Activated CD8-positive, alpha-beta memory T cell treated with anti-CD3 and anti-CD28 coated beads, Interleukin-2, amount 50 U/mL, for 24 hours (primary cell): ENCODE results near the gene ACAT2.
"Not testable (repeated sequence)": the region's sequence is repeated elsewhere in the genome, so short reads cannot be mapped to it uniquely, and the experiment has no call there.

Experiments
- DNase-seq: peaks from one replicate; pipeline ENCODE4 v3.0.0-alpha.2; 2020; ENCODE audit errors: extremely low read depth

Gene ACAT2

GRCh38 chr6:159761873-159762680, at the start of gene ACAT2:
TSS of gene ACAT2 (plus strand) at chr6:159762045. CDS start at chr6:159762088, 43 bp downstream.
- peak; percentile 86 for DNase-seq

GRCh38 chr6:159712389-159712788, 49.5 kb upstream of the ACAT2 start:
- not testable (repeated sequence) for DNase-seq

GRCh38 chr6:159713984-159714383, 47.9 kb upstream of the ACAT2 start:
- DNase-seq, result no peak

GRCh38 chr6:159714404-159714803, 47.4 kb upstream of the ACAT2 start:
- DNase-seq, result no peak

GRCh38 chr6:159715166-159715565, 46.7 kb upstream of the ACAT2 start:
- no peak for DNase-seq

- no peak for DNase-seq
Observed at GRCh38 chr6:159715605-159716004, 46.2 kb upstream of the ACAT2 start.

- no peak for DNase-seq
Observed at GRCh38 chr6:159716247-159717096, 45.4 kb upstream of the ACAT2 start.

- DNase-seq, result no peak
Observed at GRCh38 chr6:159718634-159719033, 43.2 kb upstream of the ACAT2 start.

GRCh38 chr6:159719287-159719686, 42.6 kb upstream of the ACAT2 start:
- no peak for DNase-seq

- DNase-seq, result no peak
Observed at GRCh38 chr6:159720708-159721107, 41.1 kb upstream of the ACAT2 start.

- not testable (repeated sequence) for DNase-seq
Observed at GRCh38 chr6:159721981-159722380, 39.9 kb upstream of the ACAT2 start.

GRCh38 chr6:159722655-159723054, 39.2 kb upstream of the ACAT2 start:
- DNase-seq, result no peak

- DNase-seq, result no peak
Observed at GRCh38 chr6:159723259-159723658, 38.6 kb upstream of the ACAT2 start.

GRCh38 chr6:159724778-159725177, 37.1 kb upstream of the ACAT2 start:
- DNase-seq, result no peak

GRCh38 chr6:159725208-159725607, 36.6 kb upstream of the ACAT2 start:
- DNase-seq, result not testable (repeated sequence)

GRCh38 chr6:159726255-159726917, 35.5 kb upstream of the ACAT2 start:
- DNase-seq, result no peak

- DNase-seq, result peak; percentile 88
Observed at GRCh38 chr6:159726918-159727716, 34.7 kb upstream of the ACAT2 start, which contains the start of gene WTAP. TSS of gene WTAP (plus strand) at chr6:159727506. CDS start at chr6:159736266, 8,760 bp downstream.

GRCh38 chr6:159727717-159728445, 34.0 kb upstream of the ACAT2 start:
- peak; percentile 20 for DNase-seq

- no peak for DNase-seq
Observed at GRCh38 chr6:159728531-159728964, 33.3 kb upstream of the ACAT2 start.

GRCh38 chr6:159729598-159730331, 32.1 kb upstream of the ACAT2 start:
- no peak for DNase-seq
